ENCODE results near the gene CMKLR1. TPM values are rescaled to one million over a fixed set of nuclear protein-coding genes. Genes with fewer than 3 reads are reported as not detected.

CMKLR1 gene
- total RNA-seq, 1 experiment from 2014 or later = 0.24 TPM

- Histone ChIP-seq H3K9me3 (ENCODE audit: low read depth, low read length, poor library complexity, severe bottlenecking) (no peaks in the 10 kb centered on the region), H3K27me3 (replicated peaks; ENCODE audit: insufficient read depth, low read depth, low read length, poor library complexity) (no peaks in the 10 kb centered on the region), H3K4me1 (ENCODE audit: insufficient read depth, low read length, poor library complexity, severe bottlenecking) (no peaks in the 10 kb centered on the region), H3K36me3 (ENCODE audit: insufficient read depth, low read length, poor library complexity, severe bottlenecking) (no peaks in the 10 kb centered on the region), H3K27ac (ENCODE audit: low read depth, low read length, poor library complexity, severe bottlenecking) (no peak overlapping the region), H3K4me3 (ENCODE audit: low read depth, low read length, poor library complexity, severe bottlenecking) (no peak overlapping the region)
- intact Hi-C loops (cut with micrococcal nuclease; ENCODE audit: unreplicated experiment) = no loop called here
- DNase-seq (ENCODE audit: low spot score) = no peak
- TF ChIP-seq CTCF (conservative IDR thresholded peaks at IDR 0.05; ENCODE audit: low read depth, low read length) = no peak
- TF ChIP-seq EZH2 (IDR thresholded peaks at IDR 0.05; ENCODE audit: borderline replicate concordance, low read depth, low read length, poor library complexity, severe bottlenecking) = no peak
- ChIA-PET CTCF (no interaction called here), POLR2A (ENCODE audit: low non-redundant PET) (no interaction called here)
- no TSS peak for BruUV-seq (replicated peaks)
These were observed 16.0 kb upstream of the CMKLR1 start for GRCh38 chr12:108355069-108355468.

- H3K27ac ChIP-seq (ENCODE audit: low read depth, low read length, poor library complexity, severe bottlenecking) = no peak overlapping the region
- no TSS peak for BruUV-seq (replicated peaks)
- TF ChIP-seq CTCF (conservative IDR thresholded peaks at IDR 0.05; ENCODE audit: low read depth, low read length) = no peak
- TF ChIP-seq EZH2 (IDR thresholded peaks at IDR 0.05; ENCODE audit: borderline replicate concordance, low read depth, low read length, poor library complexity, severe bottlenecking) = no peak
- no peak overlapping the region for H3K4me3 ChIP-seq (ENCODE audit: low read depth, low read length, poor library complexity, severe bottlenecking)
- H3K27me3 ChIP-seq (replicated peaks; ENCODE audit: insufficient read depth, low read depth, low read length, poor library complexity) = no peaks in the 10 kb centered on the region
- no peaks in the 10 kb centered on the region for H3K36me3 ChIP-seq (ENCODE audit: insufficient read depth, low read length, poor library complexity, severe bottlenecking)
- H3K4me1 ChIP-seq (ENCODE audit: insufficient read depth, low read length, poor library complexity, severe bottlenecking) = no peaks in the 10 kb centered on the region
- no peaks in the 10 kb centered on the region for H3K9me3 ChIP-seq (ENCODE audit: low read depth, low read length, poor library complexity, severe bottlenecking)
- no peak for DNase-seq (ENCODE audit: low spot score)
- intact Hi-C loops (cut with micrococcal nuclease; ENCODE audit: unreplicated experiment) = no loop called here
- POLR2A ChIA-PET (ENCODE audit: low non-redundant PET) = no interaction called here
- CTCF ChIA-PET = no interaction called here
These were observed 13.5 kb upstream of the CMKLR1 start for GRCh38 chr12:108352591-108352990.

- no peaks in the 10 kb centered on the region for H3K36me3 ChIP-seq (ENCODE audit: insufficient read depth, low read length, poor library complexity, severe bottlenecking)
- ChIA-PET POLR2A (ENCODE audit: low non-redundant PET) (no interaction called here), CTCF (no interaction called here)
- TF ChIP-seq CTCF (conservative IDR thresholded peaks at IDR 0.05; ENCODE audit: low read depth, low read length) = no peak
- TF ChIP-seq EZH2 (IDR thresholded peaks at IDR 0.05; ENCODE audit: borderline replicate concordance, low read depth, low read length, poor library complexity, severe bottlenecking) = no peak
- no peak overlapping the region for H3K27ac ChIP-seq (ENCODE audit: low read depth, low read length, poor library complexity, severe bottlenecking)
- H3K9me3 ChIP-seq (ENCODE audit: low read depth, low read length, poor library complexity, severe bottlenecking) = no peaks in the 10 kb centered on the region
- no TSS peak for BruUV-seq (replicated peaks)
- H3K27me3 ChIP-seq (replicated peaks; ENCODE audit: insufficient read depth, low read depth, low read length, poor library complexity) = no peaks in the 10 kb centered on the region
- no peaks in the 10 kb centered on the region for H3K4me1 ChIP-seq (ENCODE audit: insufficient read depth, low read length, poor library complexity, severe bottlenecking)
- intact Hi-C loops (cut with micrococcal nuclease; ENCODE audit: unreplicated experiment) = no loop called here
- no peak overlapping the region for H3K4me3 ChIP-seq (ENCODE audit: low read depth, low read length, poor library complexity, severe bottlenecking)
- DNase-seq (ENCODE audit: low spot score) = no peak
These were observed 11.4 kb upstream of the CMKLR1 start for GRCh38 chr12:108350511-108350910.

Data from A673 (cell line).